WTC11 (cell line): Measurements from ENCODE around the gene RNGTT. TPM values are rescaled to one million over a fixed set of nuclear protein-coding genes. Genes with fewer than 3 reads are reported as not detected.

Source experiments
- ATAC-seq: fragments of 200-7000 bp; cut with Tn5 transposase; 2 replicates; pipeline ENCODE4 v1.10.0; 2021; ENCODE audit warnings: mild to moderate bottlenecking, moderate library complexity
- CTCF ChIA-PET: fragments of 300-600 bp; sonication (Branson Sonifier 250); formaldehyde crosslinking; loops from one replicate; lab custom pipeline; 2021; ENCODE audit warnings: antibody characterized with exemption; lab: Charles Lee
- POLR2A ChIA-PET: fragments of 350-600 bp; sonication (Branson Sonifier 250); formaldehyde crosslinking; loops from one replicate; lab custom pipeline; 2021; ENCODE audit warnings: antibody characterized with exemption; lab: Charles Lee
- DNase-seq: peaks from one replicate; pipeline ENCODE4 v3.0.0; 2021; ENCODE audit warnings: low spot score
- H3K27ac Mint-ChIP-seq: 2 replicates; pipeline ENCODE4 v1.8.0; 2021; ENCODE audit warnings: mixed read lengths
- H3K27me3 Mint-ChIP-seq: 2 replicates; pipeline ENCODE4 v1.8.0; 2021; ENCODE audit warnings: low read depth, mild to moderate bottlenecking, moderate library complexity, mixed read lengths
- H3K36me3 Mint-ChIP-seq: 2 replicates; pipeline ENCODE4 v1.8.0; 2021; ENCODE audit warnings: mixed read lengths
- H3K4me1 Mint-ChIP-seq: 2 replicates; pipeline ENCODE4 v1.8.0; 2022; ENCODE audit warnings: mixed read lengths
- H3K4me3 Mint-ChIP-seq: 2 replicates; pipeline ENCODE4 v1.8.0; 2021; ENCODE audit warnings: mild to moderate bottlenecking, moderate library complexity, mixed read lengths
- H3K9me3 Mint-ChIP-seq: 2 replicates; pipeline ENCODE4 v1.8.0; 2021; ENCODE audit warnings: mixed read lengths
- ATF1 ChIP-seq: sonication (generic); formaldehyde crosslinking; IDR thresholded peaks from 2 replicates; pipeline ENCODE4 v1.8.1; 2023; ENCODE audit warnings: mild to moderate bottlenecking, moderate library complexity, missing genetic modification reagents
- CBFB ChIP-seq: sonication (generic); formaldehyde crosslinking; IDR thresholded peaks from 2 replicates; pipeline ENCODE4 v1.8.1; 2022; ENCODE audit warnings: mild to moderate bottlenecking, low read depth, missing genetic modification reagents
- CREM ChIP-seq: sonication (generic); formaldehyde crosslinking; IDR thresholded peaks from 2 replicates; pipeline ENCODE4 v1.8.1; 2022; ENCODE audit warnings: mild to moderate bottlenecking, missing genetic modification reagents, moderate library complexity
- E2F4 ChIP-seq: sonication (generic); formaldehyde crosslinking; IDR thresholded peaks from 2 replicates; pipeline ENCODE4 v1.8.1; 2022; ENCODE audit warnings: low read depth, mild to moderate bottlenecking, moderate library complexity, missing genetic modification reagents, borderline replicate concordance
- GTF2I ChIP-seq: fragments of 250-450 bp; sonication (Bioruptor Pico); conservative IDR thresholded peaks from 2 replicates; pipeline ENCODE4 v1.4.0; 2021; ENCODE audit warnings: mild to moderate bottlenecking
- JAZF1 ChIP-seq: fragments of 250-450 bp; sonication (Bioruptor Pico); IDR thresholded peaks from 2 replicates; pipeline ENCODE4 v1.9.0; 2021; ENCODE audit warnings: moderate library complexity, mild to moderate bottlenecking, inconsistent platforms
- KAT7 ChIP-seq: sonication (generic); formaldehyde crosslinking; IDR thresholded peaks from 2 replicates; pipeline ENCODE4 v1.8.1; 2023; ENCODE audit warnings: missing genetic modification reagents, mild to moderate bottlenecking, borderline replicate concordance
- NFE2L1 ChIP-seq: sonication (generic); formaldehyde crosslinking; IDR thresholded peaks from 2 replicates; pipeline ENCODE4 v1.8.1; 2023; ENCODE audit warnings: missing genetic modification reagents
- NR1H2 ChIP-seq: sonication (generic); formaldehyde crosslinking; IDR thresholded peaks from 2 replicates; pipeline ENCODE4 v1.9.0; 2021; ENCODE audit warnings: mild to moderate bottlenecking, moderate library complexity, missing genetic modification reagents
- NR2C2 ChIP-seq: sonication (generic); formaldehyde crosslinking; IDR thresholded peaks from 2 replicates; pipeline ENCODE4 v1.8.0; 2022; ENCODE audit warnings: mild to moderate bottlenecking, missing genetic modification reagents
- PRDM15 ChIP-seq: sonication (generic); formaldehyde crosslinking; IDR thresholded peaks from 2 replicates; pipeline ENCODE4 v1.8.0; 2022; ENCODE audit warnings: missing genetic modification reagents
- PREB ChIP-seq: sonication (generic); formaldehyde crosslinking; IDR thresholded peaks from 2 replicates; pipeline ENCODE4 v1.8.1; 2022; ENCODE audit warnings: mild to moderate bottlenecking, missing genetic modification reagents, moderate library complexity, borderline replicate concordance
- SP1 ChIP-seq: sonication (generic); formaldehyde crosslinking; conservative IDR thresholded peaks from 2 replicates; pipeline ENCODE4 v1.8.1; 2022; ENCODE audit warnings: missing genetic modification reagents
- USF1 ChIP-seq: sonication (generic); formaldehyde crosslinking; IDR thresholded peaks from 2 replicates; pipeline ENCODE4 v1.8.0; 2022; ENCODE audit warnings: mild to moderate bottlenecking, missing genetic modification reagents
- ZMAT4 ChIP-seq: fragments of 250-450 bp; sonication (Bioruptor Pico); IDR thresholded peaks from 2 replicates; pipeline ENCODE4 v1.9.0; 2021; ENCODE audit warnings: mild to moderate bottlenecking
- ZNF121 ChIP-seq: sonication (generic); formaldehyde crosslinking; IDR thresholded peaks from 2 replicates; pipeline ENCODE4 v1.8.0; 2023; ENCODE audit warnings: missing genetic modification reagents
- ZNF416 ChIP-seq: fragments of 250-450 bp; sonication (Bioruptor Pico); IDR thresholded peaks from 2 replicates; pipeline ENCODE4 v1.9.0; 2021; ENCODE audit warnings: mild to moderate bottlenecking, inconsistent platforms
- ZNF671 ChIP-seq: fragments of 250-450 bp; sonication (Bioruptor Pico); IDR thresholded peaks from 2 replicates; pipeline ENCODE4 v1.8.0; 2021; ENCODE audit warnings: mild to moderate bottlenecking
- ZSCAN18 ChIP-seq: fragments of 250-450 bp; sonication (Bioruptor Pico); IDR thresholded peaks from 2 replicates; pipeline ENCODE4 v2.1.2; 2022; ENCODE audit warnings: mild to moderate bottlenecking, moderate library complexity
- total RNA-seq: library from RNA; stranded (reverse); gene quantifications from 3 replicates; pipeline ENCODE4 v1.2.3, GENCODE V29; 2021

The RNGTT gene
- total RNA-seq, 1 experiment from 2014 or later: 20.4 TPM

- Mint-ChIP-seq H3K4me3 (no peak overlapping the region), H3K9me3 (peaks cover 53% of the 10 kb centered on the region)
- POLR2A ChIA-PET: no interaction called here
Measured at GRCh38 chr6:88663801-88664200, 299.6 kb downstream of the RNGTT start.

GRCh38 chr6:88662653-88663174, 300.7 kb downstream of the RNGTT start:
- Mint-ChIP-seq H3K27me3 (no peaks in the 10 kb centered on the region), H3K4me1 (no peaks in the 10 kb centered on the region), H3K9me3 (peaks cover 57% of the 10 kb centered on the region), H3K4me3 (no peak overlapping the region), H3K27ac (no peak overlapping the region), H3K36me3 (peaks cover 36% of the 10 kb centered on the region)
- no peak for TF ChIP-seq ZNF121 (CRISPR knock-in tag)
- no peak for TF ChIP-seq CBFB (CRISPR knock-in tag)
- no peak for TF ChIP-seq E2F4 (CRISPR knock-in tag)
- no peak for TF ChIP-seq PRDM15 (CRISPR knock-in tag)
- TF ChIP-seq ZNF416 (CRISPR knock-in tag): no peak
- TF ChIP-seq NR1H2 (CRISPR knock-in tag): no peak
- no peak for TF ChIP-seq ZNF671
- TF ChIP-seq ZSCAN18 (CRISPR knock-in tag): no peak
- TF ChIP-seq KAT7 (CRISPR knock-in tag): no peak
- TF ChIP-seq ATF1 (CRISPR knock-in tag): no peak
- no peak for TF ChIP-seq CREM (CRISPR knock-in tag)
- TF ChIP-seq NFE2L1: no peak
- TF ChIP-seq USF1 (CRISPR knock-in tag): no peak
- no peak for TF ChIP-seq JAZF1 (CRISPR knock-in tag)
- CTCF ChIA-PET: no interaction called here
- DNase-seq (no peak), ATAC-seq (no peak)
- POLR2A ChIA-PET: no interaction called here

More at GRCh38 chr6:88663801-88664200, 299.6 kb downstream of the RNGTT start:
- TF ChIP-seq PREB (no peak), SP1 (CRISPR knock-in tag) (no peak), ZMAT4 (no peak), ZNF416 (CRISPR knock-in tag) (no peak), NR2C2 (CRISPR knock-in tag) (no peak), GTF2I (no peak)
- Mint-ChIP-seq H3K4me1 (no peaks in the 10 kb centered on the region), H3K36me3 (peaks cover 32% of the 10 kb centered on the region), H3K27ac (no peak overlapping the region), H3K27me3 (no peaks in the 10 kb centered on the region)
- CTCF ChIA-PET: no interaction called here
- DNase-seq (no peak), ATAC-seq (no peak)
